GM23248 (cell line): ENCODE results near the gene UBASH3A. TPM values are rescaled to one million over a fixed set of nuclear protein-coding genes. Genes with fewer than 3 reads are reported as not detected.
A peak's percentile ranks its signal among the peaks of the same experiment; 100 is the strongest.

Experiments used
- DNase-seq: peaks from one replicate; pipeline ENCODE4 v3.0.0-alpha.2; 2015
- H2AFZ ChIP-seq: fragments of 200-600 bp; sonication (generic); 2 replicates; pipeline ENCODE4 v1.6.1; 2016; ENCODE audit warnings: antibody characterized with exemption
- H3F3A ChIP-seq: fragments of 200-600 bp; sonication (generic); 2 replicates; pipeline ENCODE4 v1.6.1; 2016; ENCODE audit warnings: mild to moderate bottlenecking, antibody characterized with exemption, mixed run types; ENCODE audit not compliant: insufficient read depth
- H3K27ac ChIP-seq: fragments of 200-600 bp; sonication (generic); 2 replicates; pipeline ENCODE4 v1.5.1; 2016; ENCODE audit warnings: mild to moderate bottlenecking
- H3K27me3 ChIP-seq: fragments of 200-600 bp; sonication (generic); replicated peaks from 2 replicates; pipeline ENCODE4 v1.6.1; 2016; ENCODE audit warnings: mild to moderate bottlenecking; ENCODE audit not compliant: insufficient read depth
- H3K36me3 ChIP-seq: fragments of 200-600 bp; sonication (generic); 2 replicates; pipeline ENCODE4 v1.6.1; 2016; ENCODE audit warnings: low read depth, mild to moderate bottlenecking
- H3K4me1 ChIP-seq: fragments of 200-600 bp; sonication (generic); 2 replicates; pipeline ENCODE4 v1.6.1; 2016; ENCODE audit warnings: mild to moderate bottlenecking; ENCODE audit not compliant: insufficient read depth
- H3K4me2 ChIP-seq: fragments of 200-600 bp; sonication (generic); one replicate; pipeline ENCODE4 v1.6.1; 2016; ENCODE audit warnings: mild to moderate bottlenecking; ENCODE audit not compliant: unreplicated experiment
- H3K4me3 ChIP-seq: fragments of 200-600 bp; sonication (generic); 2 replicates; pipeline ENCODE4 v1.5.1; 2016; ENCODE audit warnings: mild to moderate bottlenecking
- H3K79me2 ChIP-seq: fragments of 200-600 bp; sonication (generic); 2 replicates; pipeline ENCODE4 v1.6.1; 2016; ENCODE audit warnings: mild to moderate bottlenecking; ENCODE audit not compliant: insufficient read depth
- H3K9ac ChIP-seq: fragments of 200-600 bp; sonication (generic); 2 replicates; pipeline ENCODE4 v1.6.1; 2016; ENCODE audit warnings: mild to moderate bottlenecking
- H3K9me2 ChIP-seq: fragments of 200-600 bp; sonication (generic); 2 replicates; pipeline ENCODE4 v1.6.1; 2016; ENCODE audit warnings: mixed run types, mild to moderate bottlenecking, moderate library complexity; ENCODE audit not compliant: insufficient read depth
- H3K9me3 ChIP-seq: fragments of 200-600 bp; sonication (generic); one replicate; pipeline ENCODE4 v1.6.1; 2017; ENCODE audit warnings: low read depth
- H4K20me1 ChIP-seq: fragments of 200-600 bp; sonication (generic); 2 replicates; pipeline ENCODE4 v1.6.0; 2016; ENCODE audit not compliant: insufficient read depth
- EZH2 ChIP-seq: fragments of 200-600 bp; sonication (generic); IDR thresholded peaks from 2 replicates; pipeline ENCODE4 v1.6.1; 2018; ENCODE audit warnings: antibody characterized with exemption, mild to moderate bottlenecking; ENCODE audit not compliant: insufficient read depth, poor library complexity, severe bottlenecking
- EZH2phosphoT487 ChIP-seq: fragments of 200-600 bp; sonication (generic); IDR thresholded peaks from 2 replicates; pipeline ENCODE4 v1.6.1; 2018; ENCODE audit warnings: antibody characterized with exemption, moderate library complexity, mild to moderate bottlenecking, low read depth; ENCODE audit not compliant: insufficient read depth
- WGBS, 2 experiments: methylation state at CpG; one replicate each; pipeline ENCODE4 v1.1.6; 2015 to 2017; ENCODE audit warnings: low lambda C conversion rate in 2 of 2, low coverage in 1 of 2; ENCODE audit errors: missing lambda C conversion rate in 2 of 2; 5-methylcytosine and 5-hydroxymethylcytosine counted together
- in situ Hi-C: fragments of 300-500 bp; cut with MboI; formaldehyde crosslinking; loops from 2 replicates; pipeline ENCODE4 v1.15.0; 2020
- polyA plus RNA-seq: library from polyadenylated mRNA; unstranded; fragments of >200 nt; fragmentation: Nextera tagmentation; extraction: Ambion mirVana; gene quantifications from 2 replicates; pipeline ENCODE4 v1.2.1, GENCODE V29; 2016
- small RNA-seq: library from RNA; depleted of rRNA; stranded (forward); fragments of <200 nt; gene quantifications from one replicate; pipeline ENCODE3, GENCODE V24; 2014; ENCODE audit warnings: low read depth, low replicate concordance
- total RNA-seq: library from RNA; depleted of rRNA; stranded (reverse); fragments of >200 nt; shearing (Covaris generic); gene quantifications from 2 replicates; pipeline ENCODE4 v1.2.3, GENCODE V29; 2014; rRNA removed

The UBASH3A gene
- total and polyA plus RNA-seq, 2 experiments from 2014 or later, result not detected

GRCh38 chr21:42495765-42496119 lies 92.0 kb downstream of the UBASH3A start:
- Histone ChIP-seq H3K27me3 (0 out of 2 replicates have a peak, but pooled peaks cover 3% of the 10 kb centered on the region), H4K20me1 (no peaks in the 10 kb centered on the region), H3K9me2 (no peaks in the 10 kb centered on the region), H3K79me2 (no peaks in the 10 kb centered on the region), H3K9ac (peak overlapping the region; percentile 64), H3K36me3 (no peaks in the 10 kb centered on the region), H3K4me2 (peak overlapping the region; percentile 68), H2AFZ (peak overlapping the region; percentile 84), H3F3A (no peaks in the 10 kb centered on the region), H3K27ac (no peak overlapping the region), H3K9me3 (no peaks in the 10 kb centered on the region), H3K4me3 (peak overlapping the region; percentile 77), H3K4me1 (no peaks in the 10 kb centered on the region)
- in situ Hi-C loops, result no loop called here
- DNase-seq, result peak; percentile 53
- WGBS, 2 experiments, result 1 to 2% methylated on average over 16 to 18 of the region's 18 CpGs
- TF ChIP-seq EZH2, result no peak
- no peak for TF ChIP-seq EZH2phosphoT487

GRCh38 chr21:42496120-42496838 lies 92.6 kb downstream of the UBASH3A start, which contains the start of gene RSPH1:
RSPH1 (minus strand) TSS chr21:42496224; CDS start chr21:42496186, 38 bp downstream.
- H4K20me1 ChIP-seq, result no peaks in the 10 kb centered on the region
- peak within 1 kb of the TSS; percentile 77 for H3K4me2 ChIP-seq
- no peaks in the 10 kb centered on the region for H3K9me3 ChIP-seq
- 0 out of 2 replicates have a peak, but pooled peaks cover 3% of the 10 kb centered on the region for H3K27me3 ChIP-seq
- no peaks in the 10 kb centered on the region for H3F3A ChIP-seq
- no peaks in the 10 kb centered on the region for H3K79me2 ChIP-seq
- in situ Hi-C loops, result no loop called here
- H3K4me3 ChIP-seq, result peak within 1 kb of the TSS; percentile 77
- no peaks in the 10 kb centered on the region for H3K9me2 ChIP-seq
- DNase-seq, result peak; percentile 99
- peak within 1 kb of the TSS; percentile 94 for H2AFZ ChIP-seq
- WGBS, 2 experiments, result 1 to 2% methylated on average over 41 to 53 of the region's 58 CpGs
- no peaks in the 10 kb centered on the region for H3K36me3 ChIP-seq
- H3K9ac ChIP-seq, result peak within 1 kb of the TSS; percentile 69
- no peaks in the 10 kb centered on the region for H3K4me1 ChIP-seq
- H3K27ac ChIP-seq, result no peak within 1 kb of the TSS
- no peak for TF ChIP-seq EZH2phosphoT487

- peak overlapping the region; percentile 77 for H3K4me2 ChIP-seq
- H3K79me2 ChIP-seq, result no peaks in the 10 kb centered on the region
- DNase-seq, result peak; percentile 26
- 0 out of 2 replicates have a peak, but pooled peaks cover 3% of the 10 kb centered on the region for H3K27me3 ChIP-seq
- no peaks in the 10 kb centered on the region for H3K9me2 ChIP-seq
- H3K4me3 ChIP-seq, result peak overlapping the region; percentile 77
- H3K36me3 ChIP-seq, result no peaks in the 10 kb centered on the region
- H3F3A ChIP-seq, result no peaks in the 10 kb centered on the region
- no peaks in the 10 kb centered on the region for H3K9me3 ChIP-seq
- H4K20me1 ChIP-seq, result no peaks in the 10 kb centered on the region
- in situ Hi-C loops, result no loop called here
- H2AFZ ChIP-seq, result peak overlapping the region; percentile 94
- TF ChIP-seq EZH2 (no peak), EZH2phosphoT487 (no peak)
- H3K4me1 ChIP-seq, result no peaks in the 10 kb centered on the region
- 15 to 18% methylated on average over 19 of the region's 19 CpGs for WGBS, 2 experiments
- H3K9ac ChIP-seq, result peak overlapping the region; percentile 69
- no peak overlapping the region for H3K27ac ChIP-seq
Measured at GRCh38 chr21:42496839-42497202, 93.1 kb downstream of the UBASH3A start.

Small RNA genes within 50 kb of the gene (small RNA-seq; reads per million reads assigned to genes)
- gene RNU6-1149P, result not detected

Other genes starting within 250 kb of the UBASH3A start
- not detected in 2 replicates for gene ABCG1, start 184.8 kb upstream of the UBASH3A start, total RNA-seq
- gene ABCG1, start 184.8 kb upstream of the UBASH3A start, polyA plus RNA-seq, result 0.08 TPM in 1 of 2 replicates, not detected in the other
- gene TFF3, start 88.5 kb upstream of the UBASH3A start, total RNA-seq, result not detected in 2 replicates
- gene TFF3, start 88.5 kb upstream of the UBASH3A start, polyA plus RNA-seq, result not detected in 2 replicates
- gene TFF2, start 52.9 kb upstream of the UBASH3A start, total RNA-seq, result not detected in 2 replicates
- not detected in 2 replicates for gene TFF2, start 52.9 kb upstream of the UBASH3A start, polyA plus RNA-seq
- gene TFF1, start 37.4 kb upstream of the UBASH3A start, total RNA-seq, result not detected in 2 replicates
- not detected in 2 replicates for gene TFF1, start 37.4 kb upstream of the UBASH3A start, polyA plus RNA-seq
- not detected in 2 replicates for gene TMPRSS3, start 7.8 kb upstream of the UBASH3A start, total RNA-seq
- gene TMPRSS3, start 7.8 kb upstream of the UBASH3A start, polyA plus RNA-seq, result not detected in 2 replicates
- 0.32 TPM in 1 of 2 replicates, not detected in the other for gene RSPH1, start 92.3 kb downstream of the UBASH3A start, total RNA-seq
- gene RSPH1, start 92.3 kb downstream of the UBASH3A start, polyA plus RNA-seq, result 0.14 TPM in 1 of 2 replicates, not detected in the other
- gene SLC37A1, start 110.0 kb downstream of the UBASH3A start, total RNA-seq, result not detected in 2 replicates
- gene SLC37A1, start 110.0 kb downstream of the UBASH3A start, polyA plus RNA-seq, result 0.23 TPM in 1 of 2 replicates, not detected in the other
- not detected in 2 replicates for gene PDE9A, start 249.7 kb downstream of the UBASH3A start, total RNA-seq
- not detected in 2 replicates for gene PDE9A, start 249.7 kb downstream of the UBASH3A start, polyA plus RNA-seq